ENCODE results near the gene SLC35D2.
"Not testable (repeated sequence)": the region's sequence is repeated elsewhere in the genome, so short reads cannot be mapped to it uniquely, and the experiment has no call there.

The SLC35D2 gene

DNA sequence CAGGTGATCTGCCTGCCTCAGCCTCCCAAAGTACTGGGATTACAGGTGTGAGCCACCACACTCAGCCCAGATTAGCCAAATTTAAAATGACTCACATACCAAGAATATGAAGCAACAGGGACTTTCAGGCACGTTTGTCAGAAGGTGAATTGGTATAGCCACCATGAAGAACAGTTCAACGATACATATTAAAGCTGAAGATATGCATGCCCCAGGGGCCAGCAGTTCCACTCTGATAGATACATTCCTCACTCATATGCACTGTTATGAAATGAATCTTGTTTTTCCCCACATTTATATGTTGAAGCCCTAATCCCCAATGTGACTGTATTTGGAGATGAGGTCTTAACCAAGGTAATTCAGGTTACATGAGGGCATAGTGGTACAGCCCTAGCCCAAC, 22.5 kb downstream of the SLC35D2 start:
- DNase-seq (ENCODE audit: low read depth): no peak

GRCh38 chr9:96360523-96360922, 23.0 kb downstream of the SLC35D2 start:
- DNase-seq (ENCODE audit: low read depth): not testable (repeated sequence)

DNA sequence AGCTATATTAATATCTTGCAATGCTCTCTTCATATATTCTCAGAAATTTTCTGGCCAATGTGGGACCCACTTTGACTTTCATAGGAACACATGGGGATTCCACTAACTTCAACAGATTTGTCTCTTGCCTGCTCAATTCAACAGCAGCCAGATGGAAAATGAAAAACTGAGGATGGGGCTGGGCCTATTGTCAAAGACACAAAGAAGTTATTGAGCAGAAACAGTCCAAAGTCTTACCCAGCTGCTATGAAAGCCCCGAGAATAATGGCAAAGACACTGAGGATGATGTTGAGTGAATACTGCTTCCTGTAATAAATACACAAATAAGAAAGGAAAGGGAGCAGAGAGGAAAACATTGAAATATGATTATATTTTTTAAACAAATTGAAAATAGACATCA, 32.6 kb downstream of the SLC35D2 start:
- no peak for DNase-seq (ENCODE audit: low read depth)

DNA sequence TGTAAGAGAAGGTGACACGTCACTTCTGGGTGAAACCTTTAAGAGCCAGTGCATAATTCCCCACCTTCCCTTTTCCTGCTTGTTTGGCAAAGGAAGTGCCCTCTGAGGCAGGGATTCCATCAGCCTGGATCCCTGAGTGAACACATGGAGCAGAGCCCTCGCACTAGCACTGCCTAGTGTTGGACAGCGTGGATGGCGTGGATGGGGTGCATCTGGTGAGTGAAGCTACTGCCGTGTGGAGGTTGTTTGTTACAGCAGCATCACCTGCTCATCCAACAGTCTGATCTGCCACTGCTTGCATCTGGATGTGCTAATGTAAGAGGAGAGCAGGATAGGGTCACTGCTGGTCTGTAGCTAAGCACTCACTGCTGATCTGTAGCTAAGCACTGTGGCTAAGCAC, 35.2 kb downstream of the SLC35D2 start:
- DNase-seq (ENCODE audit: low read depth): no peak

GRCh38 chr9:96345551-96345950, 38.0 kb downstream of the SLC35D2 start:
- no peak for DNase-seq (ENCODE audit: low read depth)

DNA sequence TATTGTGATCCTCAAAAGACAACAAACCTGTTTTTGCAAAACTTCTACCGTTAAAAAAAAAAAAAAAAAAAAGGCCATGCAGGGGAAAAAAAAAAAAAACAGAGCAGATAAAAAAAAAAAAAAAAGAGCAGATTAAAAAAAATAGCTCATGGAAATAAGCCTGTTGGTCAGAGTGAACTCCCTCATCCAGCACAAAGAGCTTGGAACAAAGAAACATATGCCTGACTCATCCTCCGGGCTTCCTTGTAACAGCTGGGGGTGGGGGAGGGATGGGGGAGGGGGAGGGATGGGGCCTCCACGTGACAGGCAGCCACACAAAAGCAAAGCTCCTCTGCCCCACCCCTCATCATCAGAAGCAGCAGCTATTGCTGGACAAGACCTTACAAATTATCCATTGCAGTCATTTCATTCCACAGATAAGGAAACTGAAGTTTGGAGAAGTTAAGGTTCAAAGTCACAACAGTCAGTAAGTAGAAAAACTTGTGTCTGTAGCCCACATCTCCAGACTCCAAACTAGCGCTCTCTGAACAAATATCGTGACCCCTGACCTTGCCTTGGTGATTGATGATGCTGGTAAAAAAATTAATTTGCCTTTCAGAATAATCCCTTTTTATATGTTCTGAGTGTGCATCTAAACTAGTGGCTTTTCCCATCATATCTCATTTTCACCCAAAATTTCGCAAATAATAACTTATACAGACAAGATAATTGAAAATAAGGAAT, 38.9 kb downstream of the SLC35D2 start:
- DNase-seq (ENCODE audit: low read depth): peak; percentile 90

GRCh38 chr9:96343515-96344360, 39.8 kb downstream of the SLC35D2 start:
- DNase-seq (ENCODE audit: low read depth): peak; percentile 4

DNA sequence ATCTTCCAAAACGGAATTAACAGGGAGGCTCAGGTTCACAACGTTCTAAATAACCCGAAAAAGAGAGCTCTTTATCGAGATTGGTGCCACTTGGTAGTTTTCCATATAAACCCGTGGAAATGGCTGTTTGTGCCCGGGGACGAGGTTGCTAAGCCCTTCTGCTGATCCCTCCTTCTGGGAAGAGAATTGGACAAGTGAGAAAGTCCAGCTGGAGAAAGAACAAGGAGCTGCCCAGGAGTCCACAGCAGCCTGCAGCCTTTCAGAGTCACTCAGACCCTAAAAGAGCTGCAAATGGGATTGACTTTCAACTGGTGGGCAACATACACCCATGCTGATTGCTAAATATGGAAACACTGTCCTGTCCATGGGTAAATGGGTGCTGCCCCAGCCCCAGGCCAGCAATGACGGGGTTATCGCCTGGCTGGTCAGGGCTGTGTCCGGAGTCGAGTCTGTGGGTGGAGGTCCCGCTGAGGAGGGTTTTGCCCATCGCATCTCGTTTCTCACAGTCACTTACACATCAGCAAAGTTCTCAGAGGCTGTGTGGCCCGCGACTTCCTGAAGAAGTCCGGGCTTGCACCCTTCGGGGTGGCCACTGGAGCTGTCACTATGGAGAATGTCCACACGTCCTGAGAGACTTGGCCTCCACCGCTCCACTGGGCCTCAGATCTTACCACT, 40.8 kb downstream of the SLC35D2 start:
- no peak for DNase-seq (ENCODE audit: low read depth)

GRCh38 chr9:96340707-96341106, 42.8 kb downstream of the SLC35D2 start:
- no peak for DNase-seq (ENCODE audit: low read depth)

DNA sequence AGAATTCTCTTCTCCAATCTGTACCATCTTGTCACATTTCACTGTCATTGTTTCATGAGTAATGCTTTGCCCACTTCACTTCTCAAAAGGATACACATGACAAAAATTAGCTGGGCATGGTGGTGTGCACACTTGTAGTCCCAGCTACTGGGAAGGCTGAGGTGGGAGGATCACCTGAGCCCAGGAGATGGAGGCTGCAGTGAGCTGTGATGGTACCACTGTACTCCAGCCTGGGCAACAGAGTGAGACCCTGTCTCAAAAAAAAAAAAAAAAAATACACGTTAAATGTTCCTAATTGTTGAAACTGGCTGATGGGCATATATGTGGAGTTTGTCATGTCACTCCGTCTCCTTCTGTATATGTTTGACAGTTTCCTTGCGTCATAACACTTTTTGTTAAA, 45.2 kb downstream of the SLC35D2 start:
- DNase-seq (ENCODE audit: low read depth): no peak

DNA sequence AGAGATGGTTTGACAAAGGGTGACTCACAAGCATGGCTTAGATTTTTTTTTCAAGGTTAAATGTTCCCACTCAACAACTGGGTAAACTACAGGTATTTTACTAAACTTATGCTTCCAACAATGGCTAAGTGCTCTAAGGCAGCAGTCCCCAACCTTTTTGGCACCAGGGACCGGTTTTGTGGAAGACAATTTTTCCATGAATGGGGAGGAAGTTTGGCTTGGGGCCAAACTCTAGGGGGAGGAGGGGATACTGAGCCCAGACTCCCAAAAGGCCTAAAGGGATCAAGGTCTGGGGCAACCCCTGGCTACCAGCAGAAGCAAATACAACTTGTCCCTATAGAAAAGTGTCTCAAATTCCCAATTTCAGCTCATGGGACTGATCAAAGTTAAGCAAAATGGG, 49.6 kb downstream of the SLC35D2 start:
- no peak for DNase-seq (ENCODE audit: low read depth)

- peak; percentile 35 for DNase-seq (ENCODE audit: low read depth)
Measured at GRCh38 chr9:96331236-96331947, 52.1 kb downstream of the SLC35D2 start.

DNA sequence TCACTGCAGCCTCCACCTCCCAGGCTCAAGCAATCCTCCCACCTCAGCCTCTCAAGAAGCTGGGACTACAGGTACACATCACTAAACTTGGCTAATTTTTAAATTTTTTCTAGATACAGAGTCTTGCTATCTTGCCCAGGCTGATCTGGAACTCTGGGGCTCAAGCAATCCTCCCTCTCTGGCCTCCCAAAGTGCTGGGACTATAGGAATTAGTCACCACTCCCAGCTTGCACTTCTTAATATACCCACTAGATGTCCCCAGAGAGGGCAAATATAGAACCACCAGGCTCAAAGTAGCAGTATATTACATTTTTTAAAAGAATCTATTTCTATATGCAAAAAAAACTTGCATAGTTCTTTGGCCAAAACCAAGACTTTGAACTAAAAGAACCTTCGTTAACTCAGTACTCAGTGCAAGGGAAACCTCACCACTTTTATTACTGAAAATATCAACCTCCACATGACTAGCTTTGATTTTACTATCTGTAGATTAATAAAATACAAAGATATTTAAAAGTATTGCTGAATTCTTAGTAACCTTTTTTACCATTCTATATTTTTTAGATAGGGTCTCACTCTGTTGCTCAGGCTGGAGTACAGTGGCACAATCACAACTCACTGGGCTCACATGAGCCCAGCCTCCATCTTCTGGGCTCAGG, 55.7 kb downstream of the SLC35D2 start:
- DNase-seq (ENCODE audit: low read depth): peak; percentile 76

GRCh38 chr9:96323169-96323568, 60.3 kb downstream of the SLC35D2 start:
- DNase-seq (ENCODE audit: low read depth): no peak

GRCh38 chr9:96322736-96323135, 60.8 kb downstream of the SLC35D2 start:
- not testable (repeated sequence) for DNase-seq (ENCODE audit: low read depth)

DNA sequence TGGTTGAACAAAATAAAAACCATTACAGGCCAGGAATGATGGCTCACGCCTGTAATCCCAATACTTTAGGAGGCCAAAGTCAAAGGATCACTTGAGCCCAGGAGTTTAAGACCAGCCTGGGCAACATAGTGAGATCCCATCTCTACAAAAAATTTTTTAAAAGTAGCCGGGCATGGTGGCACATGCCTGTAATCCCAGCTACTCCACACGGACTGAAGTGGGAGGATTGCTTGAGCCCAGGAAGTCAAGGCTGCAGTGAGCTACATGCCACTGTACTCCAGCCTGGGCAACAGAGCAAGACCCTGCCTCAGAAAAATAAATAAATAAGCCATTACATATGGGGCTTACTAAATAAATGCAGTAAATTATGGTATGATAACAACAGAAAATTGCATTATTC, 61.3 kb downstream of the SLC35D2 start:
- not testable (repeated sequence) for DNase-seq (ENCODE audit: low read depth)

DNA sequence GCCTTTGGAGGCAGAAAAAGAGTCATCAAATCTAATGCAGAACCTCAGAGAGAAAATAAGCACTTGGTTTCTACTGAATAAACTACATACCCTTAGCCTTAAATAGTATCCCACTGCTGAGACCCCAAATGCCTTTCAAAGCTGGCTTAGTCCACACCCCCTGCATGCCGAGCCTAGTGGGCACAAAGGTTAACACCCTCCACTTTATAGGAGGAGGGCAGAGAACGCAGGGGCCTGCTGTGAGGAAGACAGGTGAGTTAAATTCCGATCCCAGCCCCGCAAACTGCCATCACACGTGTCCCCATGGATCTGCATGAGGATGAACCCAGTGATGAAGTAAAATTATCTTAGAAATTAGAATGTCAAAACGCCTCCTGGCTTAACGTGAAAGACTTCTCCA, 62.0 kb downstream of the SLC35D2 start:
- no peak for DNase-seq (ENCODE audit: low read depth)

DNA sequence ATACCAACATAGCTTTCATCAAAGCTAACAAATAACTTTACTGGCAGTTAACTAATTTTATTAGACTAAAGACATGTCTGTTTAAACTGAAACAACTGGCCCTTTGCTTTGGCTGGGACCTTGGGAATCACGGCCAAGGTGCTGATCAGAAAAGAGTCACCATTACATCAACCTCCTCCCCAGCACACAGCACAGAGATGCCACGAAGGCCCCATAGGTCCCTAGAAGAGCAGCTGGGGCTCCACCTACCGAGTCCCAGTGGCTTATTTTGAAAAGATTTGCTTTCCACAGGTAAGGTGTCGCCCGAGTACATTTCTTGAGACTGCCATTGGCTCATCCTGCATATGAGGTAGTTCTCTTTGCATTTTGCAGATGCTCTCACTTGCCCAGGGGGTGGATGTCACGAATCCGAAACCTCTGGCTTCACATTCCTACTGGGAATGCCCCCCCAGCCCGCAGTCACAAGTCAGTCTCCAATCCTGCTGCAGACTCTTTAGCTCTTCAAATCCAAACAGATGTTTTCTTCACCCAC, 62.7 kb downstream of the SLC35D2 start:
- DNase-seq (ENCODE audit: low read depth): no peak

GRCh38 chr9:96318921-96319565, 64.5 kb downstream of the SLC35D2 start:
- no peak for DNase-seq (ENCODE audit: low read depth)

- DNase-seq (ENCODE audit: low read depth): peak; percentile 58
Measured at GRCh38 chr9:96317335-96317980, 66.1 kb downstream of the SLC35D2 start.

All from EH (cell line).